ENCODE measurements around the gene TTYH2. TPM values are rescaled to one million over a fixed set of nuclear protein-coding genes. Genes with fewer than 3 reads are reported as not detected.
A peak's percentile ranks its signal among the peaks of the same experiment; 100 is the strongest.
"Not testable (repeated sequence)": the region's sequence is repeated elsewhere in the genome, so short reads cannot be mapped to it uniquely, and the experiment has no call there.

TTYH2 gene
- 1.2 TPM for total RNA-seq (ENCODE audit: insufficient read depth, low replicate concordance)

- DNase-seq (ENCODE audit: low spot score) = peak; percentile 96
These were observed at the start of gene TTYH2 for GRCh38 chr17:74212913-74213791. Gene TTYH2 (plus strand): TSS chr17:74213571. CDS start chr17:74213588, 17 bp downstream.

GRCh38 chr17:74163836-74164235, 49.5 kb upstream of the TTYH2 start:
- DNase-seq (ENCODE audit: low spot score) = no peak

- DNase-seq (ENCODE audit: low spot score) = no peak
These were observed 48.8 kb upstream of the TTYH2 start for GRCh38 chr17:74164446-74165045.

GRCh38 chr17:74165797-74166365, 47.5 kb upstream of the TTYH2 start:
- DNase-seq (ENCODE audit: low spot score) = no peak

GRCh38 chr17:74170924-74171323, 42.4 kb upstream of the TTYH2 start:
- no peak for DNase-seq (ENCODE audit: low spot score)

- no peak for DNase-seq (ENCODE audit: low spot score)
These were observed 40.7 kb upstream of the TTYH2 start for GRCh38 chr17:74172700-74173099.

GRCh38 chr17:74176546-74177001, 36.8 kb upstream of the TTYH2 start:
- peak; percentile 75 for DNase-seq (ENCODE audit: low spot score)

- DNase-seq (ENCODE audit: low spot score) = no peak
These were observed 36.3 kb upstream of the TTYH2 start for GRCh38 chr17:74177018-74177450.

- DNase-seq (ENCODE audit: low spot score) = no peak
These were observed 33.8 kb upstream of the TTYH2 start for GRCh38 chr17:74179576-74179975.

- no peak for DNase-seq (ENCODE audit: low spot score)
These were observed 33.0 kb upstream of the TTYH2 start for GRCh38 chr17:74180336-74180735.

GRCh38 chr17:74181341-74181740, 32.0 kb upstream of the TTYH2 start:
- DNase-seq (ENCODE audit: low spot score) = no peak

- no peak for DNase-seq (ENCODE audit: low spot score)
These were observed 31.2 kb upstream of the TTYH2 start for GRCh38 chr17:74182041-74182723.

GRCh38 chr17:74183411-74183810, 30.0 kb upstream of the TTYH2 start:
- DNase-seq (ENCODE audit: low spot score) = no peak

GRCh38 chr17:74185571-74186185, 27.7 kb upstream of the TTYH2 start:
- no peak for DNase-seq (ENCODE audit: low spot score)

- DNase-seq (ENCODE audit: low spot score) = no peak
These were observed 26.9 kb upstream of the TTYH2 start for GRCh38 chr17:74186498-74186897.

- DNase-seq (ENCODE audit: low spot score) = no peak
These were observed 25.6 kb upstream of the TTYH2 start for GRCh38 chr17:74187761-74188160.

GRCh38 chr17:74188687-74189086, 24.7 kb upstream of the TTYH2 start:
- not testable (repeated sequence) for DNase-seq (ENCODE audit: low spot score)

GRCh38 chr17:74190154-74190553, 23.2 kb upstream of the TTYH2 start:
- DNase-seq (ENCODE audit: low spot score) = peak; percentile 49

- DNase-seq (ENCODE audit: low spot score) = peak; percentile 31
These were observed 22.5 kb upstream of the TTYH2 start for GRCh38 chr17:74190807-74191406.

- no peak for DNase-seq (ENCODE audit: low spot score)
These were observed 20.2 kb upstream of the TTYH2 start for GRCh38 chr17:74192950-74193781.

All from umbilical cord (tissue), 2 donors.